Progenitor cell of endocrine pancreas (in vitro differentiated cells): Measurements from ENCODE around the gene IDH2. TPM values are rescaled to one million over a fixed set of nuclear protein-coding genes. Genes with fewer than 3 reads are reported as not detected.
A peak's percentile ranks its signal among the peaks of the same experiment; 100 is the strongest.

Experiments
- DNase-seq: peaks from one replicate; pipeline ENCODE4 v3.0.0; 2021; ENCODE audit warnings: low spot score; ENCODE audit not compliant: unreplicated experiment
- H3K27ac Mint-ChIP-seq: 2 replicates; pipeline ENCODE4 v1.8.0; 2021; ENCODE audit warnings: mild to moderate bottlenecking, moderate library complexity, mixed read lengths
- H3K27me3 Mint-ChIP-seq: 2 replicates; pipeline ENCODE4 v1.8.0; 2021; ENCODE audit warnings: mixed read lengths
- H3K36me3 Mint-ChIP-seq: 2 replicates; pipeline ENCODE4 v1.8.0; 2022; ENCODE audit warnings: mixed read lengths; ENCODE audit not compliant: insufficient read depth
- H3K4me1 Mint-ChIP-seq: 2 replicates; pipeline ENCODE4 v1.8.0; 2021; ENCODE audit warnings: low read depth, mixed read lengths
- H3K4me3 Mint-ChIP-seq: 2 replicates; pipeline ENCODE4 v1.8.0; 2021; ENCODE audit warnings: low read depth, mild to moderate bottlenecking, moderate library complexity, mixed read lengths
- H3K9me3 Mint-ChIP-seq: 2 replicates; pipeline ENCODE4 v1.8.0; 2021; ENCODE audit warnings: low read depth, mixed read lengths
- total RNA-seq: library from RNA; stranded (reverse); gene quantifications from 2 replicates; pipeline ENCODE4 v1.2.1, GENCODE V29; 2021
- TF ChIP-seq, protein P1 (sequence below): fragments of 200-600 bp; sonication (generic); IDR thresholded peaks from one replicate; pipeline ENCODE4 v1.5.0; 2021; ENCODE audit warnings: antibody characterized with exemption, mild to moderate bottlenecking; ENCODE audit not compliant: unreplicated experiment

IDH2 gene
- total RNA-seq, 1 donor from 2014 or later = 164 TPM

DNA sequence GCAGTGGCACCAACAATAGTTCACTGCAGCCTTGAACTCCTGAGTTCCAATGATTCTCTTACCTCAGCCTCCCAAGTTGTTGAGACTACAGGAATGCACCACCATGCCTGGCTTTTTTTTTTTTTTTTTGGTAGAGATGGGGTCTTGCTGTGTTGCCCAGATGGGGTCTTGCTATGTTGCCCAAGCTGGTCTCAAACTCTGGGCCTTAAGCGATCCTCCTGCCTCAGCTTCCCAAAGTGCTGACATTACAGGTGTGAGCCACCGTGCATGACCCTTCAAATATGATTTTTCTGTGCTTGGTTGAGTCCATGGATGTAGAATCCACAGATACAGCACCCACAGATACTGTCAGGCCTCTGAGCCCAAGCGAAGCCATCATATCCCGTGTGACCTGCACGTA lies 30.2 kb upstream of the IDH2 start:
- TF ChIP-seq, protein P1, sequence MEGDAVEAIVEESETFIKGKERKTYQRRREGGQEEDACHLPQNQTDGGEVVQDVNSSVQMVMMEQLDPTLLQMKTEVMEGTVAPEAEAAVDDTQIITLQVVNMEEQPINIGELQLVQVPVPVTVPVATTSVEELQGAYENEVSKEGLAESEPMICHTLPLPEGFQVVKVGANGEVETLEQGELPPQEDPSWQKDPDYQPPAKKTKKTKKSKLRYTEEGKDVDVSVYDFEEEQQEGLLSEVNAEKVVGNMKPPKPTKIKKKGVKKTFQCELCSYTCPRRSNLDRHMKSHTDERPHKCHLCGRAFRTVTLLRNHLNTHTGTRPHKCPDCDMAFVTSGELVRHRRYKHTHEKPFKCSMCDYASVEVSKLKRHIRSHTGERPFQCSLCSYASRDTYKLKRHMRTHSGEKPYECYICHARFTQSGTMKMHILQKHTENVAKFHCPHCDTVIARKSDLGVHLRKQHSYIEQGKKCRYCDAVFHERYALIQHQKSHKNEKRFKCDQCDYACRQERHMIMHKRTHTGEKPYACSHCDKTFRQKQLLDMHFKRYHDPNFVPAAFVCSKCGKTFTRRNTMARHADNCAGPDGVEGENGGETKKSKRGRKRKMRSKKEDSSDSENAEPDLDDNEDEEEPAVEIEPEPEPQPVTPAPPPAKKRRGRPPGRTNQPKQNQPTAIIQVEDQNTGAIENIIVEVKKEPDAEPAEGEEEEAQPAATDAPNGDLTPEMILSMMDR = no peak
- Mint-ChIP-seq H3K27ac (no peak overlapping the region), H3K9me3 (no peaks in the 10 kb centered on the region), H3K4me1 (no peaks in the 10 kb centered on the region), H3K36me3 (no peaks in the 10 kb centered on the region), H3K27me3 (peaks cover 7% of the 10 kb centered on the region), H3K4me3 (no peak overlapping the region)
- no peak for DNase-seq

DNA sequence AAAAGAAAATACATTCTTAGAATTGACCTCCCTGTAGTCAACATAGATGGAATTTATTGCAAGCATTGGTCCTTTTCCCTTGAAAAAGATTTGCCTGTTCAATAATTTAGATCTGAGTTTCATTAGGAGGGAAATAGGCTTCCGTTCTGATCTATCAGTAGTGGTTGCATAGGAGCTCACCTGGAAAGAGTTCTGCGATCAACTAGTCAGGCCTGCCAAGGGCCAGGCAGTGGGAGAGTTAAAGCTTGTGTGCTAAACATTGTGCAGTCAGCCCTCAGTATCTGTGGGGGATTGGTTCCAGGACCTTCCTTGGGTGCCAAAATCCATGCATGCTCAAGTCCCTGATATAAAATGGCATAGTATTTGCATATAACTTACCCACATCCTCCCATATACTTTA lies 29.6 kb upstream of the IDH2 start:
- no peak for DNase-seq
- TF ChIP-seq, protein P1 = no peak
- Mint-ChIP-seq H3K4me1 (peaks cover 3% of the 10 kb centered on the region), H3K27me3 (peaks cover 7% of the 10 kb centered on the region), H3K36me3 (no peaks in the 10 kb centered on the region), H3K9me3 (no peaks in the 10 kb centered on the region), H3K27ac (no peak overlapping the region), H3K4me3 (no peak overlapping the region)

DNA sequence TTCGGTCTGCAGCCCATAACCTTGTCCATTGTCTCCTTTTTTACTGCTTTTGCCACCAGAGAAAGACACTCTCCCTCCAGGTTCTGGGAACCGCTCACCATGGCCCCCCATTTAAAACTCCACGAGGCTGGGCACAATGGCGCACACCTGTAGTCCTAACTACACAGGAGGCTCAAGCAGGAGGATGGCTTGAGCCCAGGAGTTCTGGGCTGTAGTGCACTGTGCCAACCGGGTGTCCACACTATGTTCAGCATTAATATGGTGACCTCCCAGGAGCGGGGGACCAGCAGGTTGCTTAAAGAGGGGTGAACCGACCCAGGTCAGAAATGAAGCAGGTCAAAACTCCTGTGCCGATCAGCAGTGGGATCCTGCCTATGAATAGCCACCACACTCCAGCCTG lies 28.0 kb upstream of the IDH2 start:
- peaks cover 7% of the 10 kb centered on the region for H3K27me3 Mint-ChIP-seq
- no peak overlapping the region for H3K27ac Mint-ChIP-seq
- no peak for DNase-seq
- peaks cover 15% of the 10 kb centered on the region for H3K4me1 Mint-ChIP-seq
- no peaks in the 10 kb centered on the region for H3K36me3 Mint-ChIP-seq
- H3K9me3 Mint-ChIP-seq = no peaks in the 10 kb centered on the region
- TF ChIP-seq, protein P1 = no peak
- no peak overlapping the region for H3K4me3 Mint-ChIP-seq

DNA sequence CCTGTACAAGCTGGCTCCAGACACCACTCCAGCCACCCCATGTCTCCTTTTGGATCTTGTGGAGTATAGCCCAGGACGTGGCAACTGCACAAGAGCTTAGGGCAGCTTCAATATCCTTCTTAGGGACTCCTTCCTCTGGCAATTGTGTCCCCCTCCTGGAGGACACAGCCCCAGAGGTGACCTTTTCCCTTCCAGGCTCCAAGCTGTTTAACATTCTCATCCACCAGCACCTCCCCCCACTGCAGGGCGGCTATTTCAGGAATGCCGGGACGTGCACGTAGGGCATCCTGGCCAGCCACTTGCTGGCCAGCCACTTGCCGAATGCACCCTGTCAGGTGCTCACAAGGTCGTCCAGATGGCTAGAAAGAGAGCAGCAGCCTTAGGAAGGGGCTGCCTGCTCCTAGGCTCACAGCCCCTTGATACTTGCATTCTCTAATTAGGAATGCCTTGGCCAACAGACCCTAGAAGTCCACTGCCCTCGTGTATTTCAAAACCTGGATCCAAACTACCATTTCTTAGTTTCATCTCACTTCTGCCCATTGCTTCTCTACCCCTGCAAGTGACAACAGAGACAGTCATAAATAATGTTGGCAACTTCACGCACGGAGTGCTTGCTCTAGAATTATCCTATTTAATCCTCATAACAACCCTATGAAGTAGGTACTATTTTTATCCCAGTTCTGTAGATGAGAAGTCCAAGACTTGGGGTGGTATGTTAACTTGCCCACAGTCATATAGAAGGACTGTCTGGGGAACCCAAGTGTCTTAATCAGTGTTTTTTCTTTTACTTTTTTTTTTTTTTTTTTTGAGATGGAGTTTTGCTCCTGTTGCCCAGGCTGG lies 24.5 kb upstream of the IDH2 start:
- Mint-ChIP-seq H3K27ac (peak overlapping the region; percentile 22), H3K36me3 (no peaks in the 10 kb centered on the region), H3K4me3 (no peak overlapping the region), H3K4me1 (peaks cover 17% of the 10 kb centered on the region), H3K9me3 (no peaks in the 10 kb centered on the region), H3K27me3 (no peaks in the 10 kb centered on the region)
- peak; percentile 19 for DNase-seq
- TF ChIP-seq, protein P1 = no peak

DNA sequence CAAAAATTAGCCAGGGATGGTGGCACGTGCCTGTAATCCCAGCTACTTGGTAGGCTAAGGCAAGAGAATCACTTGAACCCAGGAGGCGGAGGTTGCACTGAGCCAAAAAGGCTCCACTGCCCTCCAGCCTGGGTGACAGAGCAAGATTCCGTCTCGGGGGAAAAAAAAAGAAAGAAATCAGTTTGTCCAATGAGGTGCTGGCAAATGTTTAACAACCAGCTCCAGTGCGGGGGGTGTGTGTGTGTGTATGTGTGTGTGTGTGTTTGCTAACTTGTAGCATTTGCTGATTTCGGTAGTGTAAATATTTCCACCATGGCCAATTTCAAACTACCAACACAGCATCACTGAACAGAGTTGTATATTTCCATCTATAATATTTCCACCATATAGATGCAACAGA lies 23.8 kb upstream of the IDH2 start:
- Mint-ChIP-seq H3K36me3 (no peaks in the 10 kb centered on the region), H3K4me1 (peaks cover 17% of the 10 kb centered on the region), H3K4me3 (no peak overlapping the region), H3K27ac (peak overlapping the region; percentile 8), H3K27me3 (no peaks in the 10 kb centered on the region), H3K9me3 (no peaks in the 10 kb centered on the region)
- TF ChIP-seq, protein P1 = no peak
- DNase-seq = peak; percentile 33
